Liver (tissue), 9 donors: ENCODE data around the gene FBXW9. TPM values are rescaled to one million over a fixed set of nuclear protein-coding genes. Genes with fewer than 3 reads are reported as not detected.
"Not testable (repeated sequence)": the region's sequence is repeated elsewhere in the genome, so short reads cannot be mapped to it uniquely, and the experiment has no call there.

Experiments
- DNase-seq: peaks from one replicate; pipeline ENCODE4 v3.0.0-alpha.2; 2017; ENCODE audit warnings: low spot score
- H3K27ac ChIP-seq, 2 donors: one replicate each; pipeline ENCODE4 v1.7.0; 2013; ENCODE audit warnings: inconsistent platforms in 2 of 2, low read length in 2 of 2, control low read depth in 1 of 2, low read depth in 1 of 2, mild to moderate bottlenecking in 1 of 2
- H3K27me3 ChIP-seq, 4 donors: one replicate each; pipeline versions ENCODE4 v1.6.1 to v1.7.0; 2013; ENCODE audit warnings: low read length in 3 of 4, inconsistent platforms in 1 of 4, mild to moderate bottlenecking in 1 of 4, moderate library complexity in 1 of 4; ENCODE audit not compliant: control insufficient read depth in 4 of 4, insufficient read depth in 4 of 4
- H3K36me3 ChIP-seq, 4 donors: one replicate each; pipeline versions ENCODE4 v1.6.1 to v1.7.0; 2013; ENCODE audit warnings: low read length in 3 of 4, mild to moderate bottlenecking in 3 of 4, low read depth in 1 of 4, moderate library complexity in 1 of 4; ENCODE audit not compliant: control insufficient read depth in 4 of 4, insufficient read depth in 3 of 4
- H3K4me1 ChIP-seq, 4 donors: one replicate each; pipeline versions ENCODE4 v1.6.1 to v1.7.0; 2013; ENCODE audit warnings: low read length in 3 of 4, mild to moderate bottlenecking in 3 of 4, moderate library complexity in 1 of 4; ENCODE audit not compliant: control insufficient read depth in 4 of 4, insufficient read depth in 4 of 4
- H3K4me3 ChIP-seq, 3 donors: one replicate each; pipeline versions ENCODE4 v1.6.1 to v1.7.0; 2013; ENCODE audit warnings: low read length in 3 of 3, control low read depth in 1 of 3, low read depth in 1 of 3, mild to moderate bottlenecking in 1 of 3
- H3K9ac ChIP-seq, 2 donors: one replicate each; pipeline ENCODE4 v1.7.0; 2013; ENCODE audit warnings: low read length in 2 of 2, mild to moderate bottlenecking in 2 of 2, moderate library complexity in 2 of 2, control low read depth in 1 of 2, low read depth in 1 of 2
- H3K9me3 ChIP-seq, 4 donors: one replicate each; pipeline versions ENCODE4 v1.6.1 to v1.7.0; 2013; ENCODE audit warnings: low read length in 3 of 4; ENCODE audit not compliant: control insufficient read depth in 4 of 4
- EGR1 ChIP-seq, 2 donors: IDR thresholded peaks; 2 replicates each; pipeline ENCODE4 v1.6.1; 2016 to 2018; ENCODE audit warnings: antibody characterized with exemption in 2 of 2, low read depth in 2 of 2
- FOXA1 ChIP-seq: IDR thresholded peaks from 2 replicates; pipeline ENCODE4 v1.6.1; 2016; ENCODE audit warnings: antibody characterized with exemption
- GABPA ChIP-seq, 2 donors: IDR thresholded peaks in 1 of 2; conservative IDR thresholded peaks in 1 of 2; 2 replicates each; pipeline ENCODE4 v1.6.1; 2016; ENCODE audit warnings: antibody characterized with exemption in 2 of 2, mild to moderate bottlenecking in 1 of 2, moderate library complexity in 1 of 2
- HNF4A ChIP-seq, 2 donors: conservative IDR thresholded peaks; 2 replicates each; pipeline ENCODE4 v1.6.1; 2016; ENCODE audit warnings: antibody characterized with exemption in 2 of 2, mild to moderate bottlenecking in 2 of 2
- HNF4G ChIP-seq: IDR thresholded peaks from 2 replicates; pipeline ENCODE4 v1.6.1; 2016; ENCODE audit warnings: antibody characterized with exemption
- RAD21 ChIP-seq, 2 donors: IDR thresholded peaks; 2 replicates each; pipeline ENCODE4 v1.6.1; 2016; ENCODE audit warnings: antibody characterized with exemption in 2 of 2, mild to moderate bottlenecking in 2 of 2
- RXRA ChIP-seq, 2 donors: IDR thresholded peaks; 2 replicates each; pipeline ENCODE4 v1.6.1; 2017 to 2018; ENCODE audit warnings: antibody characterized with exemption in 2 of 2, mild to moderate bottlenecking in 1 of 2
- SP1 ChIP-seq: IDR thresholded peaks from 2 replicates; pipeline ENCODE4 v1.6.1; 2018; ENCODE audit warnings: antibody characterized with exemption, mild to moderate bottlenecking
- YY1 ChIP-seq: IDR thresholded peaks from 2 replicates; pipeline ENCODE4 v1.6.1; 2016; ENCODE audit warnings: antibody characterized with exemption, mild to moderate bottlenecking
- WGBS: extraction: QIAGEN DNeasy Blood & Tissue Kit; methylation state at CpG from one replicate; pipeline ENCODE4 v1.1.7; 2013; 5-methylcytosine and 5-hydroxymethylcytosine counted together
- polyA plus RNA-seq, 2 donors: library from polyadenylated mRNA; stranded (reverse) in 1 of 2; unstranded in 1 of 2; fragments of 200-250 nt in 1 of 2; fragments of >200 nt in 1 of 2; fragmentation: Nextera tagmentation in 1 of 2; extraction: Ambion mirVana in 1 of 2; gene quantifications; one replicate each; pipeline versions ENCODE4 v1.2.1 to v1.2.3, GENCODE V29; 2013 to 2015
- total RNA-seq, 2 donors: library from RNA; depleted of rRNA; stranded (reverse); fragments of >200 nt; gene quantifications; one replicate each; pipeline ENCODE4 v1.2.3, GENCODE V29; 2014
- donor health status: healthy.
- donor health status: healthy.
- donor health status: healthy.
- donor health status: healthy.
- donor health status: healthy.

Gene FBXW9
- total and polyA plus RNA-seq, 4 donors, result 2.3 to 4.0 (median 3.0) TPM

GRCh38 chr19:12646551-12646950 lies 49.9 kb downstream of the FBXW9 start:
- Histone ChIP-seq H3K9ac (no peak overlapping the region), H3K27ac (no peak overlapping the region), H3K9me3 (no peaks in the 10 kb centered on the region), H3K4me1 (peaks cover 5 to 8% (median 6%) of the 10 kb centered on the region in 4 donors), H3K36me3 (peaks cover 0 to 4% (median 0%) of the 10 kb centered on the region in 4 donors), H3K27me3 (no peaks in the 10 kb centered on the region), H3K4me3 (no peak overlapping the region)
- TF ChIP-seq HNF4G, result no peak
- TF ChIP-seq SP1, result no peak
- no peak for TF ChIP-seq GABPA (IDR thresholded peaks at IDR 0.05 in 1 of 2, conservative IDR thresholded peaks at IDR 0.05 in 1 of 2)
- no peak for DNase-seq
- WGBS, result 94% methylated on average over 10 of the region's 10 CpGs

GRCh38 chr19:12643716-12644115 lies 52.7 kb downstream of the FBXW9 start:
- not testable (repeated sequence) for H3K36me3 ChIP-seq, H3K27me3 ChIP-seq, DNase-seq, H3K27ac ChIP-seq, H3K4me1 ChIP-seq, H3K9ac ChIP-seq, H3K9me3 ChIP-seq, H3K4me3 ChIP-seq
- 94% methylated on average over 14 of the region's 14 CpGs for WGBS

GRCh38 chr19:12642506-12642905 lies 53.9 kb downstream of the FBXW9 start:
- Histone ChIP-seq H3K36me3 (no peaks in the 10 kb centered on the region), H3K9ac (no peak overlapping the region), H3K4me1 (peaks cover 0 to 4% (median 1%) of the 10 kb centered on the region in 4 donors), H3K4me3 (no peak overlapping the region), H3K9me3 (no peaks in the 10 kb centered on the region), H3K27me3 (no peaks in the 10 kb centered on the region), H3K27ac (no peak overlapping the region)
- TF ChIP-seq RXRA (IDR thresholded peaks at IDR 0.05) (no peak), SP1 (no peak), RAD21 (IDR thresholded peaks at IDR 0.05) (no peak), EGR1 (IDR thresholded peaks at IDR 0.05; ENCODE audit: low read depth in 2 of 2) (no peak), GABPA (IDR thresholded peaks at IDR 0.05 in 1 of 2, conservative IDR thresholded peaks at IDR 0.05 in 1 of 2) (no peak), YY1 (no peak), HNF4A (conservative IDR thresholded peaks at IDR 0.05) (no peak), HNF4G (no peak)
- DNase-seq, result no peak
- 91% methylated on average over 26 of the region's 26 CpGs for WGBS

GRCh38 chr19:12641456-12641855 lies 55.0 kb downstream of the FBXW9 start:
- Histone ChIP-seq H3K9ac (no peak overlapping the region), H3K4me1 (peaks cover 0 to 3% (median 1%) of the 10 kb centered on the region in 4 donors), H3K27ac (no peak overlapping the region), H3K4me3 (no peak overlapping the region), H3K9me3 (no peaks in the 10 kb centered on the region), H3K36me3 (no peaks in the 10 kb centered on the region), H3K27me3 (no peaks in the 10 kb centered on the region)
- TF ChIP-seq HNF4A (conservative IDR thresholded peaks at IDR 0.05) (no peak), SP1 (no peak), FOXA1 (no peak), GABPA (IDR thresholded peaks at IDR 0.05 in 1 of 2, conservative IDR thresholded peaks at IDR 0.05 in 1 of 2) (no peak)
- no peak for DNase-seq
- 79% methylated on average over 13 of the region's 13 CpGs for WGBS
